Hepatic stellate cell (primary cell): ENCODE results near the gene PRM1.

Experiments used
- DNase-seq: peaks from one replicate; pipeline ENCODE4 v3.0.0; 2011; ENCODE audit warnings: low spot score

PRM1 gene, protein sequence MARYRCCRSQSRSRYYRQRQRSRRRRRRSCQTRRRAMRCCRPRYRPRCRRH

GRCh38 chr16:11280616-11281522 is at the start of gene PRM1:
TSS of gene PRM1 (minus strand) at chr16:11281330. CDS start at chr16:11281238, 92 bp downstream.
- DNase-seq: no peak

- DNase-seq: no peak
These were observed 49.6 kb upstream of the PRM1 start for GRCh38 chr16:11330526-11331237.

- DNase-seq: no peak
These were observed 48.8 kb upstream of the PRM1 start for GRCh38 chr16:11329891-11330290.

GRCh38 chr16:11329071-11329491 is 48.0 kb upstream of the PRM1 start:
- DNase-seq: peak; percentile 80

GRCh38 chr16:11328172-11329070 is 47.3 kb upstream of the PRM1 start:
- DNase-seq: peak; percentile 95

DNA sequence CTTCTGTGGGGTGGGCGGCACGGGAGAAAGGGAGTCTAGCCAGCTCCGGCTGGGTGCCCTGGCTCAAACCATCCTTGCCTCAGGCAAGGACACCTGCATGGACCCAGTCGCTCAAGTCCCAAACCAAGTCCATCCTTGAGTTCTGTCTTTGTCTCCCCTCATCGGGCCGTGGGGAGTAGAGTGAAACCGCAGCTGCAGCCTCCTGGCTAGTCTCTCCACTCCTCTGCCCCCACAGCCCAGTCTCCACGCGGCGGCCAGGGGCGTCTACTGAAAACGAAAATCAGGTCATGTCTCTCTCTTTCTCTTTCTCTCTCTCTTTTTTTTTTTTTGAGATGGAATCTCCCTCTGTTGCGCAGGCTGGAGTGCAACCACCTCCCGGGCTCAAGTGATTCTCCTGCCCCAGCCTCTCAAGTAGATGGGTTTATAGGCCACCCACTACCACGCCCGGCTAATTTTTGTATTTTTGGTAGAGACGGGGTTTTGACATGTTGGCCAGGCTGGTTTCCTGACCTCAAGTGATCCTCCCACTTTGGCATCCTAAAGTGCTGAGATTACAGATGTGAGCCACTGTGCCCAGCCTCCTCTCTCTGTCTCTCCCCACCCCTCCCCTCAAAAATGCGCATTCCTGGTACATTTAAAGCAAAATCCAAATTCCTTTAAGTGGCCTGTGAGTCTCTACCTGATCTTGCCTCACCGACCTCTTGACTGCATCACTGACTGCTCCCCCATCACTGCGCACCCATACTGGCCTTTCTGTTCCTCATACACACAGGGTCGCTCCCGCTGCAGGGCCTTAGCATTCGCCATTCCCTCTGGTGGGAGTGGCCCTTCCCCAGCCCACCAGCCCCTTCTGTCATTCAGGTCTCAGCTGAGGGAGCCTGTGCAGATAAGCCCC is 46.4 kb upstream of the PRM1 start:
- no peak for DNase-seq

GRCh38 chr16:11326737-11327276 is 45.7 kb upstream of the PRM1 start:
- no peak for DNase-seq

DNA sequence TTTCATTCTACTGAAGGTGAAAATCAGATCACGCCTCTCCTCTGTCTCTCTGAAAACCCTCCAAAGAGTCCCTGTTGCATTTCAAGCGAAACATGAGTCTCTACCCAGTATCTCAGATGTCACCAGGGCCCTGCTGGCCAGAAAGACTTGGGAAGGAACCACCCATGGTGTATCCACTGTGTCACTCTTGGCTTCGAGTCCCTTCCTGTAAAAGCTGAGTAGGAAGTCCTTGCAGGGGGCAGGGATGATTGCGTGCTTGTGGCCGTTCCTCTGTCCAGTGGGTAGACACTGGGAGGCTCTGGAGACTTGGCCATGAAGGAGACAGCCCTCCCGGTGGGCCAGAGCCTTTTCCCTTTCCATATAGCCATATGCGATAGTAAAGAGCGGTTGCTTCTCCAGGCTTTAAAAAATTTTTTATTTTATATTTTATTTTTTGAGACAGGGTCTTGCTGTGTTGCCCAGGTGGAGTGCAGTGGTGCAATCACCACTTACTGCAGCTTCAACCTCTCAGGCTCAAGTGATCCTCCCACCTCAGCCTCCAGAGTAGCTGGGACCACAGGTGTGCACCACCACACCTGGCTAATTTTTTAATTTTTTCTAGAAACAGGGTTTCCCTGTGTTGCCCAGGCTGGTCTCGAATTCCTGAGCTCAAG is 45.1 kb upstream of the PRM1 start:
- DNase-seq: no peak

DNA sequence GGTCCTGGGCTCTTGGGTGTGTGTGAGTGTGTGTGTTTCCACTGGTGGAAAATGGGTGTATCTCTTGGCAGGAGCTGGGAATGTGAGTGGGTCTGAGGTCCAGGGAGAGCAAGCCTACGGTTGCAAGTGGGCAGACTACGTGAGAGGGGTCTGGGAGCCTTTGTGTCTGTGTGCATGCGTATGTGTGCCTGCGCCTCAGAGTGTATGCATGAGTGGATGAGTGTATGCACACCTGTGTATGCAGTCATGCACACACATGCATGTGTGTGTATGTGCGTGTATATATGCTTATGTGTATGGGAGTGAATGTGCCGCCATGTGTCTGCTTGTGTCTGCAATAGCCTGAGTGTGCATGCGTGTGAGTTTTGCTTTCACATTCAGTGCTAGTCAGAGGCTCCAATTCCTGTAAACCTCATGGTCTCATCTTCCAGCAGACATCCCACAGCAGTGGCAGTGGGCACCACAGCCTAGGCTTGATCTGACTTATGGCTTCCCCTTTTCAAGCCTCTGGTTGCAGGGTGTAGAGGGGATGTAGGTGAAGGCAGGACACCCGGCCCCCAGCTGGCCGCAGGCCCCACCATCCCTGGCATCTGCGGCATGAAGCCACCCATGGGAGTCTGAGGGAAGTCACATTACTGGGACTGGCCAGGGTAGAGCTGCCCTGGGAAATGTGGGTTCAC is 44.4 kb upstream of the PRM1 start:
- no peak for DNase-seq

GRCh38 chr16:11323551-11324336 is 42.6 kb upstream of the PRM1 start:
- no peak for DNase-seq

DNA sequence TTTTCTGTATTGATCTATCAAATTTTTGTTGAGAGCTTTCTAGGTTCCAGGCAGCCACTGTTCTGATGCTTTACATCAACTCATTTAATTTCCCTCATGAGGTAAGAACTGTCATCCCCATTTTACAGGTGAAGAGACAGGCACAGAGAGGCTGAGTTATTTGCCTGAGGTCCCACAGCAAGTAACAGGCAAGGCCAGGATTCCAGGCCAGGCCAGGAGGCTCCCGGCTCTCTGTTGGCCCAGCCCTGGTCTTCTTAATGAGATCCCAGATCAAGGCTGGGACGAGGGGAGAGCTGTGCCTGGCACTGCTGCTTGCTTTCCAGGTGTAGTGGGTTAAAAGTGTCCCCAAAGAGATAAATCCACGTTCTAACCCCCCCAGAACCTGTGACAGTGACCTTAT is 41.7 kb upstream of the PRM1 start:
- DNase-seq: no peak

DNA sequence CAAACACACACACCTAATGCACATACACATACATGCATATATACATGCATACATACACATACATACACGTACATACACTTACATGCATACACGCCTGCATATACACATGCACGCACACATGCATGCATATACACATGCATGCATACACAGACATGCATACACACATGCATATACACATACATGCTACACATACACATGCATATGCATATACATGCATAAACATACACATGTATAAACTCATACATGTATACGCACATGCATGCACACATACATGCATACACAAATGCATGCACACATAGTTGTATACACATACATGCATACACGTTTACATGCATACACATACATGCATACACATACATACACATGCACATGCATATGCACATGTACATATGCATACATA is 40.5 kb upstream of the PRM1 start:
- DNase-seq: no peak

DNA sequence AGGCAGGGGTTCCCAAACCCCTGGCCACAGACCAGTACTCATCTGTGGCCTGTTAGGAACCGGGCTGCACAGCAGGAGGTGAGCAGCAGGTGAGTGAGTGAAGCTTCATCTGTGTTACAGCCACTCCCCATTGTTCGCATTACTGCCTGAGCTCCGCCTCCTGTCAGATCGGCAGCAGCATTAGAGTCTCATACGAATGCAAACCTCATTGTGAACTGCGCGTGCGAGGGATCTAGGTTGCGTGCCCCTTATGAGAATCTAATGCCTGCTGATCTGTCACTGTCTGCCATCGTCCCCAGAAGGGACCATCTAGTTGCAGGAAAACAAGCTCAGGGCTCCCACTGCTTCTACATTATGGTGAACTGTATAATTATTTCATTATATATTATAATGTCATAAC is 39.0 kb upstream of the PRM1 start:
- DNase-seq: no peak

GRCh38 chr16:11319529-11320146 is 38.5 kb upstream of the PRM1 start:
- DNase-seq: no peak

DNA sequence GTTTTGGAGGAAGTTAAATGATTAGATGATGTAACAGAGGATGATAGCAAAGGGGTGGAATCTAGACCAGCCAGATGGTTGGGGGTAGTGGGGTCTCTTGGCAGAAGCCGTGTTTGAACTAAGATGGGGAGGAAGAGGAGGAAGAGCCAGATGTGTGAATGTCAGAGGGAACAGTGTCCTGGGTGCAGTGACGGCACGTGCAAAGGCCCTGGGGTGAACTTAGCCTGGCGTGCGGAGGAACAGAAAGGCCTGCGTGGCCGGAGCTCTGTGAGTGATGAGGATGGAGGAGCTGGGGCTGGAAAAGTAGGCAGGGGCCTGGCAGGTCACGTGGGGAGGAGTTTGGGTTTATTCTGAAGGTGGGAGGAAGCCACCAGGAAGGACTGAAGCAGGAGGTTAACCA is 37.7 kb upstream of the PRM1 start:
- no peak for DNase-seq

DNA sequence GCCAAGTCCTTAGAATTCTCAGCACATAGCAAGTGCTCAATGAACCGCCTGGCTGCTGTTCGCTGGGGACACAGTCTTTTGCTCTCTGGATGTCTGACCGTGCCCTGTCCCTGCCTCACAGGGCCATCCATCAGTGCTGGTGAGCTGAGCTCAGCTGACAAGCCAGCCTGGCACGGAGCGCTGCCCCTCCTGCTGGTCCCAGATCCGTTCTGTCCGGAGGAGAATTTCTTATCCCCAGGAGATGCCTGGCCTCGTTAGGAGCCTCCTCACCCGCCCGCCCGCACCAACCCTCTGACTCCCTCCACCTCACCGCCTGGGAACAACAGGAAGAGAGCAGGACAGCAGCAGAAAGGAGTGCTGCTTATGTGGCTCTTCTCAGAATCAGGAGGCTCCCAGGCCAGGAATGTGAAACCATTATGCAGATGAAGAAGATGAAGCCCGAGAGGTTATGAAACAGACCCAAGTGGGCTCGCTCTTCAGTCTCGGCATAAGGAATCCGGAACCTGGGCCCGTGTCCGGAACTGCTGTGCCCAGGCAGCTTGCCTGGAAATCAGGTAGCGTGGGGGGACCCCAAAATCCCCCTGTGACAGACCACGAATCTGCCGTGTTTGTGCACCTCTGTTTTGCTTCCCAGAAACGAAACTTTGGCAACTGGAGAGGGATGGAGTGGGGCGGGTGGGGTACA is 35.3 kb upstream of the PRM1 start:
- no peak for DNase-seq

- DNase-seq: no peak
These were observed 34.4 kb upstream of the PRM1 start for GRCh38 chr16:11315510-11315909.
